Endothelial cell of umbilical vein (primary cell): ENCODE measurements around the gene GPATCH2. TPM values are rescaled to one million over a fixed set of nuclear protein-coding genes. Genes with fewer than 3 reads are reported as not detected.

ENCODE experiments used
- BruUV-seq: library from RNA; stranded (reverse); fragments of 400-500 nt; replicated peaks from 2 replicates; lab custom pipeline; 2021; lab: Mats Ljungman, UMichigan
- CTCF ChIA-PET: fragments of 300-600, 350-600 bp; sonication (Branson Sonifier 250); formaldehyde crosslinking; loops from one replicate; lab custom pipeline; 2021; ENCODE audit warnings: antibody characterized with exemption, inconsistent platforms; lab: Charles Lee
- POLR2A ChIA-PET: fragments of 300-600, 350-600 bp; sonication (Branson Sonifier 250); formaldehyde crosslinking; loops from one replicate; lab custom pipeline; 2021; ENCODE audit warnings: antibody characterized with exemption, inconsistent platforms; lab: Charles Lee
- DNase-seq: peaks from one replicate; pipeline ENCODE4 v3.0.0-alpha.2; 2011; ENCODE audit warnings: low read depth, low spot score
- FAIRE-seq: peaks from 2 replicates; lab custom pipeline; 2011; peaks lifted over from hg19 to GRCh38; lab: Jason Lieb, UNC
- H2AFZ ChIP-seq: 2 replicates; pipeline ENCODE4 v1.6.0; 2012; ENCODE audit warnings: low read depth, low read length, control low read depth, inconsistent platforms
- H3K27ac ChIP-seq: 2 replicates; pipeline ENCODE4 v1.5.1; 2011; ENCODE audit warnings: low read depth, mild to moderate bottlenecking, control low read depth, low read length, moderate library complexity; ENCODE audit not compliant: insufficient read depth
- H3K27me3 ChIP-seq, 2 experiments: 2 replicates each; pipeline versions ENCODE4 v1.6.0 to v1.6.1; 2011; ENCODE audit warnings: low read length in 2 of 2, mixed read lengths in 1 of 2; ENCODE audit not compliant: control insufficient read depth in 2 of 2, insufficient read depth in 2 of 2
- H3K36me3 ChIP-seq, 2 experiments: 2 replicates in 1 of 2; 3 replicates in 1 of 2; pipeline ENCODE4 v1.5.1; 2011; ENCODE audit warnings: low read length in 2 of 2, mild to moderate bottlenecking in 1 of 2, moderate library complexity in 1 of 2; ENCODE audit not compliant: control insufficient read depth in 2 of 2, insufficient read depth in 2 of 2; ENCODE audit errors: extremely low read depth in 1 of 2
- H3K4me1 ChIP-seq: 3 replicates; pipeline ENCODE4 v1.5.1; 2011; ENCODE audit warnings: mild to moderate bottlenecking, low read length; ENCODE audit not compliant: control insufficient read depth, insufficient read depth; ENCODE audit errors: extremely low read depth
- H3K4me2 ChIP-seq: 2 replicates; pipeline ENCODE4 v1.6.1; 2011; ENCODE audit warnings: low read length, control low read depth, mixed read lengths; ENCODE audit not compliant: insufficient read depth
- H3K4me3 ChIP-seq, 3 experiments: fragments of 200-600 bp in 1 of 3; sonication (generic), shearing (Covaris generic) in 1 of 3; replicated peaks in 1 of 3; 2 replicates each; pipeline ENCODE4 v1.5.1; 2011 to 2016; ENCODE audit warnings: control low read depth in 3 of 3, low read length in 3 of 3, mild to moderate bottlenecking in 2 of 3, inconsistent platforms in 1 of 3, low read depth in 1 of 3, moderate library complexity in 1 of 3; ENCODE audit not compliant: insufficient read depth in 1 of 3
- H3K79me2 ChIP-seq: 2 replicates; pipeline ENCODE4 v1.6.0; 2012; ENCODE audit warnings: low read length, inconsistent platforms; ENCODE audit not compliant: control insufficient read depth, insufficient read depth
- H3K9ac ChIP-seq: replicated peaks from 2 replicates; pipeline ENCODE3; 2011; ENCODE audit warnings: low read length, control low read depth; ENCODE audit not compliant: insufficient read depth; ENCODE audit errors: extremely low read depth
- H3K9me1 ChIP-seq: replicated peaks from 3 replicates; pipeline ENCODE4 v1.6.0; 2011; ENCODE audit warnings: mild to moderate bottlenecking, low read length; ENCODE audit not compliant: control insufficient read depth, insufficient read depth; ENCODE audit errors: extremely low read depth
- H3K9me3 ChIP-seq: replicated peaks from 2 replicates; pipeline ENCODE4 v1.5.1; 2012; ENCODE audit warnings: low read length, inconsistent platforms; ENCODE audit not compliant: control insufficient read depth, insufficient read depth
- H4K20me1 ChIP-seq: replicated peaks from 2 replicates; pipeline ENCODE3; 2011; ENCODE audit warnings: mild to moderate bottlenecking, low read length; ENCODE audit not compliant: control insufficient read depth, insufficient read depth; ENCODE audit errors: extremely low read depth
- EZH2 ChIP-seq: IDR thresholded peaks from 2 replicates; pipeline ENCODE4 v1.6.1; 2012; ENCODE audit warnings: borderline replicate concordance, low read depth, mild to moderate bottlenecking, moderate library complexity, low read length, inconsistent platforms; ENCODE audit not compliant: severe bottlenecking
- FOS ChIP-seq: IDR thresholded peaks from 2 replicates; pipeline ENCODE4 v1.6.1; 2011; ENCODE audit warnings: mild to moderate bottlenecking, low read length, moderate library complexity, borderline replicate concordance; ENCODE audit not compliant: insufficient read depth
- GATA2 ChIP-seq: IDR thresholded peaks from 2 replicates; pipeline ENCODE4 v1.7.0; 2011; ENCODE audit warnings: low read depth, mild to moderate bottlenecking, moderate library complexity, mixed read lengths, low read length; ENCODE audit not compliant: insufficient read length, insufficient read depth
- JUN ChIP-seq: IDR thresholded peaks from 2 replicates; pipeline ENCODE4 v1.6.1; 2011; ENCODE audit warnings: borderline replicate concordance, low read depth; ENCODE audit not compliant: insufficient read length, insufficient read depth
- MYC ChIP-seq: IDR thresholded peaks from one replicate; pipeline ENCODE4 v1.6.1; 2011; ENCODE audit warnings: mild to moderate bottlenecking, low read depth, low read length
- POLR2A ChIP-seq: IDR thresholded peaks from 2 replicates; pipeline ENCODE4 v1.6.1; 2012; ENCODE audit warnings: low read depth, mild to moderate bottlenecking, control low read depth, low read length
- POLR2AphosphoS5 ChIP-seq: IDR thresholded peaks from 2 replicates; pipeline ENCODE4 v1.6.1; 2012; ENCODE audit warnings: low read depth, mild to moderate bottlenecking, control low read depth, low read length, moderate library complexity; ENCODE audit not compliant: insufficient read depth
- dilution Hi-C: fragments of 300-500 bp; cut with MboI; formaldehyde crosslinking; loops from one replicate; pipeline ENCODE4 v1.15.0; 2019; ENCODE audit warnings: low sequenced_read_pairs; ENCODE audit not compliant: extremely low pct_ligation_motif_present
- intact Hi-C: fragments of 100-400 bp; cut with micrococcal nuclease; formaldehyde crosslinking; loops from one replicate; pipeline ENCODE4 v1.10.0; 2022
- polyA plus RNA-seq, 4 experiments: library from polyadenylated mRNA; depleted of rRNA in 3 of 4; stranded (reverse) in 3 of 4; unstranded in 1 of 4; fragments of >200 nt; gene quantifications; 2 replicates each; pipeline versions ENCODE4 v1.2.1 to v1.2.3, GENCODE V29; 2011 to 2012; ENCODE audit warnings: missing spikeins in 1 of 4
- total RNA-seq: library from RNA; stranded (reverse); gene quantifications from 2 replicates; pipeline ENCODE4 v1.2.3, GENCODE V29; 2021
- TF ChIP-seq, protein P1 (sequence below), 2 donors: IDR thresholded peaks; 1 replicate in 1 of 2; 2 replicates in 1 of 2; pipeline ENCODE4 v1.5.1; 2011; ENCODE audit warnings: low read length in 2 of 2, mild to moderate bottlenecking in 2 of 2, moderate library complexity in 2 of 2, control low read depth in 1 of 2, inconsistent platforms in 1 of 2, low read depth in 1 of 2; ENCODE audit not compliant: insufficient read depth in 1 of 2; ENCODE audit errors: extremely low read depth in 1 of 2
- TF ChIP-seq, protein P2 (sequence below): IDR thresholded peaks from 2 replicates; pipeline ENCODE4 v1.6.1; 2011; ENCODE audit not compliant: insufficient read depth, insufficient read length

Gene GPATCH2
- total and polyA plus RNA-seq, 2 donors (not counting 3 experiments of a cell fraction or from before 2014, with no cell fraction given), result 3.3 to 15.6 TPM

DNA sequence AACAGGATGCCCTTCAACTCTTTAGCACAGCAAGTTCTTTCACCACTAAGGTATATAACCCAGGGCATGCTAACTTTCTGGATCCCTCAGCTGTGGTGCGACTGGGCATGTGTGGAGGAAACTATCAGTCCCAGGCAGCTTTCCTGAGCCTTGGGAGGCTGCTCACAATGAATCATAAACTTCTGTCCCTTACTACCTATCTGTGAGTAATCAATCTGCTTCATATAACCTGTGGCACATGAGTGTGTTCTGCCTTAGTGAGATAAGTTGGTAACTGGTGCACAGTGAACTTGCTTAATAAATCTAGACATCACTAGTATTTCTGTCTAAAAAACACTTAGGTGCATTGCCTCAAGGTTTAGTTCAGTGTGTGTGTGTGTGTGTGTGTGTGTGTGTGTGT lies 158.0 kb downstream of the GPATCH2 start:
- dilution Hi-C loops (no loop called here), intact Hi-C loops (no loop called here)
- H4K20me1 ChIP-seq, result no peaks in the 10 kb centered on the region
- no peak overlapping the region for H3K4me3 ChIP-seq
- DNase-seq (no peak), FAIRE-seq (no peak)
- no peaks in the 10 kb centered on the region for H3K9me3 ChIP-seq
- no peak overlapping the region for H2AFZ ChIP-seq
- H3K4me2 ChIP-seq, result no peak overlapping the region
- H3K79me2 ChIP-seq, result no peaks in the 10 kb centered on the region
- no peak overlapping the region for H3K9ac ChIP-seq
- TF ChIP-seq POLR2A, result no peak
- TF ChIP-seq, protein P1, sequence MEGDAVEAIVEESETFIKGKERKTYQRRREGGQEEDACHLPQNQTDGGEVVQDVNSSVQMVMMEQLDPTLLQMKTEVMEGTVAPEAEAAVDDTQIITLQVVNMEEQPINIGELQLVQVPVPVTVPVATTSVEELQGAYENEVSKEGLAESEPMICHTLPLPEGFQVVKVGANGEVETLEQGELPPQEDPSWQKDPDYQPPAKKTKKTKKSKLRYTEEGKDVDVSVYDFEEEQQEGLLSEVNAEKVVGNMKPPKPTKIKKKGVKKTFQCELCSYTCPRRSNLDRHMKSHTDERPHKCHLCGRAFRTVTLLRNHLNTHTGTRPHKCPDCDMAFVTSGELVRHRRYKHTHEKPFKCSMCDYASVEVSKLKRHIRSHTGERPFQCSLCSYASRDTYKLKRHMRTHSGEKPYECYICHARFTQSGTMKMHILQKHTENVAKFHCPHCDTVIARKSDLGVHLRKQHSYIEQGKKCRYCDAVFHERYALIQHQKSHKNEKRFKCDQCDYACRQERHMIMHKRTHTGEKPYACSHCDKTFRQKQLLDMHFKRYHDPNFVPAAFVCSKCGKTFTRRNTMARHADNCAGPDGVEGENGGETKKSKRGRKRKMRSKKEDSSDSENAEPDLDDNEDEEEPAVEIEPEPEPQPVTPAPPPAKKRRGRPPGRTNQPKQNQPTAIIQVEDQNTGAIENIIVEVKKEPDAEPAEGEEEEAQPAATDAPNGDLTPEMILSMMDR (IDR thresholded peaks at IDR 0.05; ENCODE audit: extremely low read depth in 1 of 2, insufficient read depth in 1 of 2, low read depth in 1 of 2, low read length in 2 of 2), result no peak
- no peak for TF ChIP-seq FOS
- TF ChIP-seq JUN, result no peak
- TF ChIP-seq MYC, result no peak
- TF ChIP-seq EZH2, result no peak
- TF ChIP-seq, protein P2, sequence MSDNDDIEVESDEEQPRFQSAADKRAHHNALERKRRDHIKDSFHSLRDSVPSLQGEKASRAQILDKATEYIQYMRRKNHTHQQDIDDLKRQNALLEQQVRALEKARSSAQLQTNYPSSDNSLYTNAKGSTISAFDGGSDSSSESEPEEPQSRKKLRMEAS, result no peak
- no peak for TF ChIP-seq GATA2
- TF ChIP-seq POLR2AphosphoS5, result no peak
- ChIA-PET POLR2A (no interaction called here), CTCF (interaction anchor here (0.9 kb wide), 1 partner anchor 19 kb away, joined by 3 read pairs; no protein-coding TSS in a partner anchor)
- H3K4me1 ChIP-seq, result no peaks in the 10 kb centered on the region
- H3K9me1 ChIP-seq, result no peaks in the 10 kb centered on the region
- H3K27ac ChIP-seq, result no peak overlapping the region
- H3K36me3 ChIP-seq, result no peaks in the 10 kb centered on the region
- no peaks in the 10 kb centered on the region for H3K27me3 ChIP-seq
- no TSS peak for BruUV-seq
